ENCODE results near the gene CDC42EP1. TPM values are rescaled to one million over a fixed set of nuclear protein-coding genes. Genes with fewer than 3 reads are reported as not detected.
A peak's percentile ranks its signal among the peaks of the same experiment; 100 is the strongest.
"Not testable (repeated sequence)": the region's sequence is repeated elsewhere in the genome, so short reads cannot be mapped to it uniquely, and the experiment has no call there.

CDC42EP1 gene
- total RNA-seq, 2 experiments from 2014 or later, result 0.42 to 0.47 TPM

- Mint-ChIP-seq H3K27ac (no peak overlapping the region), H3K36me3 (no peaks in the 10 kb centered on the region), H3K9me3 (ENCODE audit: low read depth) (no peaks in the 10 kb centered on the region), H3K4me1 (peaks cover 13% of the 10 kb centered on the region), H3K4me3 (no peak overlapping the region), H3K27me3 (peaks cover 37% of the 10 kb centered on the region)
- DNase-seq, result no peak
- no peak for ATAC-seq
- CTCF ChIA-PET, result no interaction called here
Observed at GRCh38 chr22:37525073-37525745, 35.1 kb upstream of the CDC42EP1 start.

- Mint-ChIP-seq H3K27ac (no peak overlapping the region), H3K36me3 (no peaks in the 10 kb centered on the region), H3K9me3 (ENCODE audit: low read depth) (no peaks in the 10 kb centered on the region), H3K4me3 (no peak overlapping the region), H3K27me3 (peaks cover 35% of the 10 kb centered on the region), H3K4me1 (peaks cover 14% of the 10 kb centered on the region)
- CTCF ChIA-PET, result no interaction called here
- ATAC-seq, result no peak
- DNase-seq, result no peak
Observed at GRCh38 chr22:37525746-37526350, 34.4 kb upstream of the CDC42EP1 start.

GRCh38 chr22:37526376-37526775 lies 33.9 kb upstream of the CDC42EP1 start:
- H3K9me3 Mint-ChIP-seq (ENCODE audit: low read depth), result no peaks in the 10 kb centered on the region
- DNase-seq (no peak), ATAC-seq (no peak)
- CTCF ChIA-PET, result no interaction called here
- H3K27ac Mint-ChIP-seq, result no peak overlapping the region
- no peak overlapping the region for H3K4me3 Mint-ChIP-seq
- H3K27me3 Mint-ChIP-seq, result peaks cover 33% of the 10 kb centered on the region
- peaks cover 15% of the 10 kb centered on the region for H3K4me1 Mint-ChIP-seq
- no peaks in the 10 kb centered on the region for H3K36me3 Mint-ChIP-seq

- not testable (repeated sequence) for ATAC-seq; H3K9me3 Mint-ChIP-seq (ENCODE audit: low read depth); H3K4me3 Mint-ChIP-seq; H3K36me3 Mint-ChIP-seq; DNase-seq; H3K27ac Mint-ChIP-seq
- peaks cover 16% of the 10 kb centered on the region for H3K4me1 Mint-ChIP-seq
- CTCF ChIA-PET, result interaction anchor here (1.2 to 2.5 kb wide), 3 partner anchors 12 to 55 kb away, joined by 3 to 13 read pairs (median 8); no protein-coding TSS in a partner anchor
- peaks cover 30% of the 10 kb centered on the region for H3K27me3 Mint-ChIP-seq
Observed at GRCh38 chr22:37527081-37527752, 33.1 kb upstream of the CDC42EP1 start.

- Mint-ChIP-seq H3K27me3 (peaks cover 23% of the 10 kb centered on the region), H3K4me1 (peaks cover 16% of the 10 kb centered on the region)
- CTCF ChIA-PET, result interaction anchor here (1.0 to 2.5 kb wide), 4 partner anchors 11 to 65 kb away, joined by 3 to 13 read pairs (median 6); no protein-coding TSS in a partner anchor
- H3K4me3 Mint-ChIP-seq; ATAC-seq; H3K27ac Mint-ChIP-seq; H3K36me3 Mint-ChIP-seq; H3K9me3 Mint-ChIP-seq (ENCODE audit: low read depth); DNase-seq: not testable (repeated sequence)
Observed at GRCh38 chr22:37527952-37528351, 32.3 kb upstream of the CDC42EP1 start.

GRCh38 chr22:37529652-37530345 lies 30.5 kb upstream of the CDC42EP1 start:
- H3K4me1 Mint-ChIP-seq, result peaks cover 29% of the 10 kb centered on the region
- H3K27me3 Mint-ChIP-seq, result peaks cover 23% of the 10 kb centered on the region
- H3K4me3 Mint-ChIP-seq, result no peak overlapping the region
- no peak overlapping the region for H3K27ac Mint-ChIP-seq
- CTCF ChIA-PET, result interaction anchor here (0.9 to 2.5 kb wide), 6 partner anchors 9 to 62 kb away, joined by 3 to 13 read pairs (median 5); no protein-coding TSS in a partner anchor
- ATAC-seq (peak; percentile 72), DNase-seq (peak; percentile 60)
- H3K9me3 Mint-ChIP-seq (ENCODE audit: low read depth), result no peaks in the 10 kb centered on the region
- no peaks in the 10 kb centered on the region for H3K36me3 Mint-ChIP-seq

- H3K27ac Mint-ChIP-seq, result peak overlapping the region; percentile 33
- no peaks in the 10 kb centered on the region for H3K36me3 Mint-ChIP-seq
- H3K4me3 Mint-ChIP-seq, result no peak overlapping the region
- H3K27me3 Mint-ChIP-seq, result peaks cover 19% of the 10 kb centered on the region
- DNase-seq (no peak), ATAC-seq (no peak)
- H3K9me3 Mint-ChIP-seq (ENCODE audit: low read depth), result no peaks in the 10 kb centered on the region
- peaks cover 35% of the 10 kb centered on the region for H3K4me1 Mint-ChIP-seq
- CTCF ChIA-PET, result interaction anchor here (1.2 to 1.9 kb wide), 4 partner anchors 11 to 58 kb away, joined by 4 to 15 read pairs (median 7); no protein-coding TSS in a partner anchor
Observed at GRCh38 chr22:37533995-37534394, 26.3 kb upstream of the CDC42EP1 start.

- peaks cover 20% of the 10 kb centered on the region for H3K27me3 Mint-ChIP-seq
- no peak overlapping the region for H3K27ac Mint-ChIP-seq
- H3K4me3 Mint-ChIP-seq, result no peak overlapping the region
- CTCF ChIA-PET, result interaction anchor here (1.7 kb wide), 1 partner anchor 58 kb away, joined by 9 read pairs; no protein-coding TSS in a partner anchor
- H3K36me3 Mint-ChIP-seq, result no peaks in the 10 kb centered on the region
- no peak for ATAC-seq
- H3K9me3 Mint-ChIP-seq (ENCODE audit: low read depth), result no peaks in the 10 kb centered on the region
- peaks cover 38% of the 10 kb centered on the region for H3K4me1 Mint-ChIP-seq
- DNase-seq, result no peak
Observed at GRCh38 chr22:37534445-37534844, 25.8 kb upstream of the CDC42EP1 start.

GRCh38 chr22:37535159-37535558 lies 25.1 kb upstream of the CDC42EP1 start:
- Mint-ChIP-seq H3K4me1 (peaks cover 37% of the 10 kb centered on the region), H3K9me3 (ENCODE audit: low read depth) (no peaks in the 10 kb centered on the region), H3K27me3 (peaks cover 20% of the 10 kb centered on the region), H3K4me3 (no peak overlapping the region), H3K27ac (no peak overlapping the region), H3K36me3 (no peaks in the 10 kb centered on the region)
- ATAC-seq (no peak), DNase-seq (no peak)
- CTCF ChIA-PET, result interaction anchor here (1.5 kb wide), 1 partner anchor 26 kb away, joined by 4 read pairs; no protein-coding TSS in a partner anchor

- H3K27ac Mint-ChIP-seq, result peak overlapping the region; percentile 52
- DNase-seq (peak; percentile 95), ATAC-seq (peak; percentile 98)
- peaks cover 51% of the 10 kb centered on the region for H3K4me1 Mint-ChIP-seq
- H3K36me3 Mint-ChIP-seq, result no peaks in the 10 kb centered on the region
- no peaks in the 10 kb centered on the region for H3K9me3 Mint-ChIP-seq (ENCODE audit: low read depth)
- CTCF ChIA-PET, result interaction anchor here (0.7 to 16.7 kb wide), 24 partner anchors 8 to 324 kb away, joined by 3 to 661 read pairs (median 5); partner anchors contain the start of genes CDC42EP1, GCAT, GGA1 and LGALS2
- peaks cover 19% of the 10 kb centered on the region for H3K27me3 Mint-ChIP-seq
- no peak overlapping the region for H3K4me3 Mint-ChIP-seq
Observed at GRCh38 chr22:37538590-37539357, 21.5 kb upstream of the CDC42EP1 start.

GRCh38 chr22:37539790-37540189 lies 20.5 kb upstream of the CDC42EP1 start:
- not testable (repeated sequence) for DNase-seq; H3K9me3 Mint-ChIP-seq (ENCODE audit: low read depth); H3K36me3 Mint-ChIP-seq; H3K27ac Mint-ChIP-seq; H3K4me3 Mint-ChIP-seq; ATAC-seq
- peaks cover 14% of the 10 kb centered on the region for H3K27me3 Mint-ChIP-seq
- CTCF ChIA-PET, result interaction anchor here (0.7 to 16.7 kb wide), 14 partner anchors 8 to 110 kb away, joined by 3 to 661 read pairs (median 8); partner anchors contain the start of genes CDC42EP1, GGA1, LGALS2 and MFNG
- H3K4me1 Mint-ChIP-seq, result peaks cover 44% of the 10 kb centered on the region

GRCh38 chr22:37542416-37542815 lies 17.9 kb upstream of the CDC42EP1 start:
- not testable (repeated sequence) for DNase-seq; H3K4me3 Mint-ChIP-seq; ATAC-seq; H3K36me3 Mint-ChIP-seq; H3K9me3 Mint-ChIP-seq (ENCODE audit: low read depth)
- Mint-ChIP-seq H3K27me3 (peaks cover 14% of the 10 kb centered on the region), H3K27ac (peak overlapping the region; percentile 61), H3K4me1 (peaks cover 53% of the 10 kb centered on the region)
- CTCF ChIA-PET, result interaction anchor here (0.8 to 16.7 kb wide), 8 partner anchors 7 to 91 kb away, joined by 3 to 661 read pairs (median 12); partner anchors contain the start of genes CDC42EP1 and GGA1

All from activated CD8-positive, alpha-beta memory T cell treated with anti-CD3 and anti-CD28 coated beads, Interleukin-2, amount 10 ng/mL, durations not matched to agents 7 days and 5 days (primary cell).